K562 (cell line): Measurements from ENCODE around the gene HNRNPH3. TPM values are rescaled to one million over a fixed set of nuclear protein-coding genes. Genes with fewer than 3 reads are reported as not detected.

ENCODE experiments used
- AFF4 ChIP-seq: sonication (generic); formaldehyde crosslinking; IDR thresholded peaks from 2 replicates; pipeline ENCODE4 v1.8.0; 2023; ENCODE audit warnings: mild to moderate bottlenecking, missing genetic modification reagents
- CREB5 ChIP-seq: fragments of 250-450 bp; sonication (Bioruptor Pico); IDR thresholded peaks from 2 replicates; pipeline ENCODE4 v1.5.0; 2020; ENCODE audit warnings: mild to moderate bottlenecking
- HEY1 ChIP-seq: fragments of 250-450 bp; sonication (Bioruptor Pico); IDR thresholded peaks from 2 replicates; pipeline ENCODE4 v1.5.0; 2020; ENCODE audit warnings: mild to moderate bottlenecking, moderate library complexity, borderline replicate concordance
- HNRNPLL ChIP-seq: fragments of 200-400 bp; formaldehyde crosslinking; IDR thresholded peaks from 2 replicates; pipeline ENCODE4 v1.6.1; 2017; ENCODE audit warnings: low read length, low read depth, mild to moderate bottlenecking; ENCODE audit not compliant: poor library complexity, severe bottlenecking
- MAFK ChIP-seq: IDR thresholded peaks from 2 replicates; pipeline ENCODE4 v1.6.1; 2011; ENCODE audit warnings: low read length, improper control_type of control experiment
- MCM5 ChIP-seq: fragments of 450-650 bp; IDR thresholded peaks from 2 replicates; pipeline ENCODE4 v1.6.1; 2016; ENCODE audit warnings: low read depth
- PHB2 ChIP-seq: fragments of 450-650 bp; IDR thresholded peaks from 2 replicates; pipeline ENCODE4 v1.6.1; 2017; ENCODE audit warnings: low read depth
- SIX5 ChIP-seq, 2 experiments: IDR thresholded peaks; 2 replicates each; pipeline ENCODE4 v1.6.1; 2011; ENCODE audit warnings: low read length in 2 of 2, borderline replicate concordance in 1 of 2, low read depth in 1 of 2, mild to moderate bottlenecking in 1 of 2, moderate library complexity in 1 of 2; ENCODE audit not compliant: insufficient read depth in 1 of 2
- SP2 ChIP-seq: IDR thresholded peaks from 2 replicates; pipeline ENCODE4 v1.6.1; 2011; ENCODE audit warnings: mild to moderate bottlenecking, low read depth, low read length, moderate library complexity; ENCODE audit not compliant: poor library complexity, severe bottlenecking; ENCODE audit errors: extremely low read depth
- ZBED1 ChIP-seq: IDR thresholded peaks from 2 replicates; pipeline ENCODE4 v1.6.1; 2014
- ZBTB26 ChIP-seq: fragments of 450-650 bp; formaldehyde crosslinking; IDR thresholded peaks from 2 replicates; pipeline ENCODE4 v1.4.0; 2022; ENCODE audit warnings: missing genetic modification characterization
- ZNF143 ChIP-seq: sonication (generic); formaldehyde crosslinking; IDR thresholded peaks from 2 replicates; pipeline ENCODE4 v1.9.0; 2022; ENCODE audit warnings: mild to moderate bottlenecking, missing genetic modification reagents
- ZNF239 ChIP-seq: fragments of 250-450 bp; sonication (Bioruptor Pico); IDR thresholded peaks from 2 replicates; pipeline ENCODE4 v1.4.0; 2020; ENCODE audit warnings: mild to moderate bottlenecking
- ZNF609 ChIP-seq: sonication (generic); formaldehyde crosslinking; IDR thresholded peaks from 2 replicates; pipeline ENCODE4 v1.8.1; 2023; ENCODE audit warnings: missing genetic modification reagents, mild to moderate bottlenecking, borderline replicate concordance
- polyA plus RNA-seq, 8 experiments: library from polyadenylated mRNA; depleted of rRNA in 4 of 8; stranded (reverse) in 5 of 8; unstranded in 3 of 8; fragments of >200 nt; fragmentation: Nextera tagmentation in 2 of 8; fragmentation: Illumina TruSeq in 1 of 8; extraction: Ambion mirVana in 2 of 8; extraction: Trizol in 1 of 8; gene quantifications; 2 replicates each; pipeline versions ENCODE4 v1.2.1 to v1.2.3, GENCODE V29; 2011 to 2014; ENCODE audit warnings: inconsistent platforms in 1 of 8, missing spikeins in 1 of 8
- total RNA-seq, 7 experiments: library from RNA; depleted of rRNA in 6 of 7; stranded (reverse); fragments of >200 nt in 6 of 7; fragmentation: Illumina TruSeq in 2 of 7; extraction: Trizol in 2 of 7; gene quantifications; 2 replicates each; pipeline versions ENCODE4 v1.2.1 to v1.2.3, GENCODE V29; 2011 to 2021; ENCODE audit warnings: low replicate concordance in 1 of 7

Gene HNRNPH3
- total and polyA plus RNA-seq, 9 of the 15 experiments (the other 6 are each of a cell fraction or from before 2014, with no cell fraction given): 52.8 to 562 (median 152) TPM

- TF ChIP-seq ZBTB26 (CRISPR knock-in tag): peak; percentile 77; the same call in 1 of the 2 replicates
- peak; percentile 2; the same call in 1 of the 2 replicates for TF ChIP-seq MAFK
- no peak for TF ChIP-seq ZNF609 (CRISPR knock-in tag)
- TF ChIP-seq PHB2: 0 out of 2 replicates have a peak, but pooled peaks have one; percentile 13
- TF ChIP-seq ZNF239: no peak; the same call in 1 of the 2 replicates
- no peak for TF ChIP-seq SP2
- TF ChIP-seq CREB5 (CRISPR knock-in tag): no peak
- TF ChIP-seq SIX5 (IDR thresholded peaks at IDR 0.05; ENCODE audit: borderline replicate concordance in 1 of 2, insufficient read depth in 1 of 2, low read depth in 1 of 2, low read length in 2 of 2): no peak; a peak in 1 of 4 replicates
- TF ChIP-seq ZNF143 (CRISPR knock-in tag): no peak
- TF ChIP-seq MCM5: no peak
- TF ChIP-seq HNRNPLL: peak; percentile 84
- TF ChIP-seq AFF4 (CRISPR knock-in tag): peak; percentile 35
- TF ChIP-seq HEY1 (CRISPR knock-in tag): 0 out of 2 replicates have a peak, but pooled peaks have one; percentile 48
- peak; percentile 95 for TF ChIP-seq ZBED1
Observed at GRCh38 chr10:68331455-68332258, at the start of gene HNRNPH3 (continued).
